Dermis blood vessel endothelial cell (primary cell): Measurements from ENCODE around the gene RAP1GDS1. TPM values are rescaled to one million over a fixed set of nuclear protein-coding genes. Genes with fewer than 3 reads are reported as not detected.
"Not testable (repeated sequence)": the region's sequence is repeated elsewhere in the genome, so short reads cannot be mapped to it uniquely, and the experiment has no call there.

ENCODE experiments used
- DNase-seq: peaks from one replicate; pipeline ENCODE4 v3.0.0; 2010
- total RNA-seq: library from RNA; depleted of rRNA; stranded (reverse); fragments of >200 nt; gene quantifications from 2 replicates; pipeline ENCODE4 v1.2.3, GENCODE V29; 2014

Gene RAP1GDS1
- total RNA-seq, 1 donor from 2014 or later: 62.3 TPM

- DNase-seq: no peak
Measured at GRCh38 chr4:98358630-98359248, 97.6 kb downstream of the RAP1GDS1 start.

- DNase-seq: no peak
Measured at GRCh38 chr4:98359646-98360045, 98.5 kb downstream of the RAP1GDS1 start.

GRCh38 chr4:98363431-98363830 is 102.2 kb downstream of the RAP1GDS1 start:
- peak; percentile 2 for DNase-seq

- not testable (repeated sequence) for DNase-seq
Measured at GRCh38 chr4:98366275-98366674, 105.1 kb downstream of the RAP1GDS1 start.

GRCh38 chr4:98368000-98368399 is 106.8 kb downstream of the RAP1GDS1 start:
- DNase-seq: not testable (repeated sequence)

GRCh38 chr4:98369322-98369721 is 108.1 kb downstream of the RAP1GDS1 start:
- DNase-seq: no peak

GRCh38 chr4:98374643-98375042 is 113.5 kb downstream of the RAP1GDS1 start:
- no peak for DNase-seq

- no peak for DNase-seq
Measured at GRCh38 chr4:98377559-98377958, 116.4 kb downstream of the RAP1GDS1 start.

- no peak for DNase-seq
Measured at GRCh38 chr4:98381306-98381705, 120.1 kb downstream of the RAP1GDS1 start.

- no peak for DNase-seq
Measured at GRCh38 chr4:98383431-98384106, 122.4 kb downstream of the RAP1GDS1 start.

GRCh38 chr4:98385831-98386230 is 124.6 kb downstream of the RAP1GDS1 start:
- no peak for DNase-seq

GRCh38 chr4:98387345-98388026 is 126.3 kb downstream of the RAP1GDS1 start:
- no peak for DNase-seq

- DNase-seq: no peak
Measured at GRCh38 chr4:98394134-98394533, 132.9 kb downstream of the RAP1GDS1 start.

- no peak for DNase-seq
Measured at GRCh38 chr4:98399915-98400314, 138.7 kb downstream of the RAP1GDS1 start.

GRCh38 chr4:98406819-98407218 is 145.6 kb downstream of the RAP1GDS1 start:
- no peak for DNase-seq

GRCh38 chr4:98411731-98412130 is 150.5 kb downstream of the RAP1GDS1 start:
- DNase-seq: no peak

GRCh38 chr4:98416844-98417243 is 155.7 kb downstream of the RAP1GDS1 start:
- no peak for DNase-seq

- DNase-seq: not testable (repeated sequence)
Measured at GRCh38 chr4:98420151-98420550, 159.0 kb downstream of the RAP1GDS1 start.

GRCh38 chr4:98421111-98421510 is 159.9 kb downstream of the RAP1GDS1 start:
- DNase-seq: no peak

GRCh38 chr4:98423009-98423408 is 161.8 kb downstream of the RAP1GDS1 start:
- no peak for DNase-seq

- DNase-seq: no peak
Measured at GRCh38 chr4:98430708-98431403, 169.7 kb downstream of the RAP1GDS1 start.

GRCh38 chr4:98433691-98434090 is 172.5 kb downstream of the RAP1GDS1 start:
- no peak for DNase-seq

- DNase-seq: no peak
Measured at GRCh38 chr4:98434816-98435215, 173.6 kb downstream of the RAP1GDS1 start.
